ENCODE data around the gene IRF8.

- TF ChIP-seq POLR2A (IDR thresholded peaks at IDR 0.05) (no peak), POLR2AphosphoS5 (IDR thresholded peaks at IDR 0.05) (no peak)
Measured at GRCh38 chr16:85853547-85854545, 45.1 kb upstream of the IRF8 start.

Measured in sigmoid colon (tissue), 4 donors.